ENCODE data around the gene DHX29. TPM values are rescaled to one million over a fixed set of nuclear protein-coding genes. Genes with fewer than 3 reads are reported as not detected.

The DHX29 gene
- total RNA-seq, 1 experiment from 2014 or later = 30.1 TPM

GRCh38 chr5:55338092-55338613, 30.7 kb upstream of the DHX29 start:
- no peak for TF ChIP-seq POLR2AphosphoS5 (IDR thresholded peaks at IDR 0.05; ENCODE audit: low read depth, low read length)
- TF ChIP-seq TCF7L2 (IDR thresholded peaks at IDR 0.05; ENCODE audit: low read depth, low read length) = no peak
- no peak for TF ChIP-seq REST (IDR thresholded peaks at IDR 0.05; ENCODE audit: insufficient read depth in 1 of 2, low read depth in 2 of 2, low read length in 1 of 2)
- no peak for TF ChIP-seq SIN3A (IDR thresholded peaks at IDR 0.05; ENCODE audit: borderline replicate concordance, insufficient read depth, low read depth, low read length)
- no peak for TF ChIP-seq CTCF (IDR thresholded peaks at IDR 0.05)

GRCh38 chr5:55333811-55334210, 26.3 kb upstream of the DHX29 start:
- in situ Hi-C loops (cut with HindIII; ENCODE audit: low pct_unique_long_range_greater_than_20kb, low sequenced_read_pairs) (no loop called here), intact Hi-C loops (cut with micrococcal nuclease; ENCODE audit: unreplicated experiment) (no loop called here)
- ChIA-PET POLR2A (no interaction called here), CTCF (no interaction called here)
- Histone ChIP-seq H3K27me3 (ENCODE audit: control insufficient read depth, insufficient read depth, low read length) (no peaks in the 10 kb centered on the region), H3K36me3 (ENCODE audit: control insufficient read depth, insufficient read depth, low read length) (peaks cover 10% of the 10 kb centered on the region), H3K9me3 (ENCODE audit: control insufficient read depth, insufficient read depth, low read depth, low read length) (no peaks in the 10 kb centered on the region), H3K4me1 (ENCODE audit: control insufficient read depth, insufficient read depth, low read length) (no peaks in the 10 kb centered on the region), H3K4me3 (ENCODE audit: low read depth in 2 of 2, low read length in 2 of 2) (no peak overlapping the region), H3K27ac (ENCODE audit: low read length) (no peak overlapping the region)
- no peak for DNase-seq (ENCODE audit: low read depth, low spot score)
- no TSS peak for BruUV-seq (replicated peaks)
- no peak for TF ChIP-seq CTCF (IDR thresholded peaks at IDR 0.05)
- TF ChIP-seq SIN3A (IDR thresholded peaks at IDR 0.05; ENCODE audit: borderline replicate concordance, insufficient read depth, low read depth, low read length) = no peak
- TF ChIP-seq POLR2AphosphoS5 (IDR thresholded peaks at IDR 0.05; ENCODE audit: low read depth, low read length) = no peak
- TF ChIP-seq TCF7L2 (IDR thresholded peaks at IDR 0.05; ENCODE audit: low read depth, low read length) = no peak
- no peak for TF ChIP-seq REST (IDR thresholded peaks at IDR 0.05; ENCODE audit: insufficient read depth in 1 of 2, low read depth in 2 of 2, low read length in 1 of 2)
- no peak for ATAC-seq

More at GRCh38 chr5:55338092-55338613, 30.7 kb upstream of the DHX29 start:
- intact Hi-C loops (cut with micrococcal nuclease; ENCODE audit: unreplicated experiment) = no loop called here
- DNase-seq (ENCODE audit: low read depth, low spot score) = no peak
- Histone ChIP-seq H3K9me3 (ENCODE audit: control insufficient read depth, insufficient read depth, low read depth, low read length) (no peaks in the 10 kb centered on the region), H3K27ac (ENCODE audit: low read length) (no peak overlapping the region), H3K4me1 (ENCODE audit: control insufficient read depth, insufficient read depth, low read length) (no peaks in the 10 kb centered on the region), H3K27me3 (ENCODE audit: control insufficient read depth, insufficient read depth, low read length) (no peaks in the 10 kb centered on the region), H3K36me3 (ENCODE audit: control insufficient read depth, insufficient read depth, low read length) (peaks cover 15% of the 10 kb centered on the region), H3K4me3 (ENCODE audit: low read depth in 2 of 2, low read length in 2 of 2) (no peak overlapping the region)
- no TSS peak for BruUV-seq (replicated peaks)
- in situ Hi-C loops (cut with HindIII; ENCODE audit: low pct_unique_long_range_greater_than_20kb, low sequenced_read_pairs) = no loop called here
- ChIA-PET POLR2A (no interaction called here), CTCF (no interaction called here)
- no peak for ATAC-seq

Measured in Panc1 (cell line).